Vagina (tissue), 2 donors: ENCODE data around the gene ILK.

Source experiments
- POLR2A ChIP-seq, 2 donors: fragments of 450-650 bp; IDR thresholded peaks; one replicate each; pipeline ENCODE4 v1.6.1; 2017; ENCODE audit warnings: antibody characterized with exemption in 2 of 2, mild to moderate bottlenecking in 2 of 2, moderate library complexity in 2 of 2
- TF ChIP-seq, protein P1 (sequence below), 3 experiments: fragments of 450-650 bp in 2 of 3; fragments of 200-600 bp in 1 of 3; sonication (generic) in 1 of 3; IDR thresholded peaks; one replicate each; pipeline ENCODE4 v1.5.1; 2017 to 2019; ENCODE audit warnings: antibody characterized with exemption in 3 of 3, mild to moderate bottlenecking in 2 of 3, moderate library complexity in 2 of 3

DNA sequence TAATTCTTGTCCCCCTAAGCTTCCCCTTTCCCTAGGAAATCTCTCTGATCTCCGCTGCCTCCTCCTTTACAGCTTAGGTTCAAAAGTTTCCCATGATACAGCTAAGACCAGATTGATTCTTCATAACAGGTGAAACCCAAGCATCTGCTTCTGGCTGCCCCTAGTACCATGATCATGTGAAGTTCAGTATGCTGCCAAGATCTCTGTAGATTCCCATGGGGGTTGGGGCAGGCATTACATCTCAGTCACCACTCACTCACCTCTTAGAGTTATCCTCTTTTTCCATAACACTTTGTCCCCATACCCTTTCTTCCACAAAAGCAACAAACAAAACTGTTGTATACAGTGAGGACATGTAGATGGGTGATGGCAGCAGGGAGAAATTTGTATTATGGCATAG is 44.2 kb upstream of the ILK start:
- TF ChIP-seq, protein P1, sequence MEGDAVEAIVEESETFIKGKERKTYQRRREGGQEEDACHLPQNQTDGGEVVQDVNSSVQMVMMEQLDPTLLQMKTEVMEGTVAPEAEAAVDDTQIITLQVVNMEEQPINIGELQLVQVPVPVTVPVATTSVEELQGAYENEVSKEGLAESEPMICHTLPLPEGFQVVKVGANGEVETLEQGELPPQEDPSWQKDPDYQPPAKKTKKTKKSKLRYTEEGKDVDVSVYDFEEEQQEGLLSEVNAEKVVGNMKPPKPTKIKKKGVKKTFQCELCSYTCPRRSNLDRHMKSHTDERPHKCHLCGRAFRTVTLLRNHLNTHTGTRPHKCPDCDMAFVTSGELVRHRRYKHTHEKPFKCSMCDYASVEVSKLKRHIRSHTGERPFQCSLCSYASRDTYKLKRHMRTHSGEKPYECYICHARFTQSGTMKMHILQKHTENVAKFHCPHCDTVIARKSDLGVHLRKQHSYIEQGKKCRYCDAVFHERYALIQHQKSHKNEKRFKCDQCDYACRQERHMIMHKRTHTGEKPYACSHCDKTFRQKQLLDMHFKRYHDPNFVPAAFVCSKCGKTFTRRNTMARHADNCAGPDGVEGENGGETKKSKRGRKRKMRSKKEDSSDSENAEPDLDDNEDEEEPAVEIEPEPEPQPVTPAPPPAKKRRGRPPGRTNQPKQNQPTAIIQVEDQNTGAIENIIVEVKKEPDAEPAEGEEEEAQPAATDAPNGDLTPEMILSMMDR (IDR thresholded peaks at IDR 0.05) = no peak
- no peak for TF ChIP-seq POLR2A (IDR thresholded peaks at IDR 0.05)
